ENCODE results near the gene PHOSPHO2.
A peak's percentile ranks its signal among the peaks of the same experiment; 100 is the strongest.

The PHOSPHO2 gene

DNA sequence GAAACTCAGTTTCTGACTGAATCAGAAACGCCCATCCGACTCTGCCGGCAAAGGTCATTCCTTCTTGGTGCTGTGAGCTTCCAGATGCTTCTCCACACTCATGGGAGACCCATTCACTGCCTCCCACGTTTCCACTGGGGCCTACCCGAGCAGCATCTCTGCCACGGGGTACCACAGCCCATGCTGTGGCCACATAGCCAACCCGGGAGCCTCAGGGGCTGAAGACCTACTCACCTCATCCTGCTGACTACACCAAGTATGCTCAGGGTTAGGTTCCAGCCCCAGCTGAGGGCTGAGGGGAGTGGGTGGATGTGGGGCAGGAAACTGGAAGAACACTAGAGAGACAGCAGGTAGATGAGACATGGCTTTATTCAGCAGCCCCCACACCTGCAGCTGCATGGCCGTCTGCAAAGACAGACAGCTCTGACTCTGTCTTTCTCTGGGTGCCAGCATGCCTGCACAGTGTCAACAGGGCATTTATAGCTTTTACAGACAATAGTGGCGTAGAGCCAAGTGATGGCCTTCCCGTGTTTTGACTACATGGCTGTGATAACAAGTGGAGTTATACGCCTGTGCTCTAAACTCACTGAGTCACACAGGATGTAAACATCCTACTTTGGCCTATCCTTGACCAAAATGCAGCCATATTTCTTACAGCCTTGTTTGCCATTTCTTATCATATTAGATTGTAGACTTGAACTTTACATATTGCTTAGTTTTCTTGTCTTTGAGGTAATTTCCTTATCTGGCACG is 22.8 kb downstream of the PHOSPHO2 start:
- DNase-seq (ENCODE audit: low spot score) = no peak

DNA sequence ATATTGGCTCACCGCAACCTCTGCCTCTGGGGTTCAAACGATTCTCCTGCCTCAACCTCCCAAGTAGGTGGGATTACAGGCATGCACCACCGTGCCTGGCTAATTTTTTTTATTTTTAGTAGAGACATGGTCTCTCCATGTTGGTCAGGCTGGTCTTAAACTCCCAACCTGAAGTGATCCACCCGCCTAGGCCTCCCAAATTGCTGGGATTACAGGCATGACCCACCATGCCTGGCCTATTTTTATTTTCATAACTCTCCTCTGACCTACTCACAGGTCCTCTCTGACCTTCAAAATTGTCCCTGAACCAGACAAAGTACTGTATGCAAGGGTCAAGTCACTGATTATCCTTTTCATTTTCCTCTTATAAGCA is 23.4 kb downstream of the PHOSPHO2 start:
- DNase-seq (ENCODE audit: low spot score) = no peak

DNA sequence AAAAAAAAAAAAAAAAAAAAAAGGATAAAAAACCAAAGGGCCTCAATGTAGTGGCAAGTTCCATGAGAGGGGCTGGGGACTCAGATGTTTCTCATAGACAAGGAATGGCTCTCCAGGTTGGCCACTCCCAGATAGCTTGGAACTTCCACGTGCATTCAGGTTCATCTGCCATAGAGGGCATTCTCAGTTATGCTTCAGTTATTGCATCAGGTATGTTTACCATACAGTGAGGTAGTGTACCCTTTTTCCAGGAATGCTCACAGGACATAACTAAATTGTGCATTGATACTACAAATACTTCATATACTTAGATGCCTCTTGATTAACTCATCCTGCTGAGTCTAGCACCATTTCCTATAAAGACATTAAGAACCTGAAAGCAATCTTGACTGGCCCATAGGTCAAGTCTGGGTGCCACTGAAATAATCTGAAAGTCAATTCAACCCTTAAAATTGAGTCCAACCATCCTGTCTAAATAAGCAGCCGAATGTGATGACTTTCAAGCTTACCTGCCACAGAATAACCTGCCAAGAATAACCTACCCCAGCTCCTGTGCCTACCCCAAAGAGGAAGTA is 24.7 kb downstream of the PHOSPHO2 start:
- DNase-seq (ENCODE audit: low spot score) = no peak

DNA sequence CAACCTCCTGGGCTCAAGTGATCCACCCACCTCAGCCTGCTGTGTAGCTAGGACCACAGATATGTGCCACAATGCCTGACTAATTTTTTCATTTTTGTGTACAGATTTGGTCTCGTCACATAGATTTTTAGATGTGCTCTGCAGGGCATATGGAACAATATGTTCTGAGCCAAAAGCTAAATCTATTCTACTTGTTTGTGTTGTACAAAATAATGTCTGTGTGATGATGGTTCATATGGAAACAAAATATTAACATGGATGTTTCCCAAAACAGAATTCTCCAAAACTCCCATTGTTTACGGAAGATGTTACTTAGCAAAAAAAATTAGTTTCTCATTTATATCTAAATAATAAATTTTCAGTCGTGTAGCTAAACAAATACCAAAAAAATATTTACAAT is 26.7 kb downstream of the PHOSPHO2 start:
- no peak for DNase-seq (ENCODE audit: low spot score)

DNA sequence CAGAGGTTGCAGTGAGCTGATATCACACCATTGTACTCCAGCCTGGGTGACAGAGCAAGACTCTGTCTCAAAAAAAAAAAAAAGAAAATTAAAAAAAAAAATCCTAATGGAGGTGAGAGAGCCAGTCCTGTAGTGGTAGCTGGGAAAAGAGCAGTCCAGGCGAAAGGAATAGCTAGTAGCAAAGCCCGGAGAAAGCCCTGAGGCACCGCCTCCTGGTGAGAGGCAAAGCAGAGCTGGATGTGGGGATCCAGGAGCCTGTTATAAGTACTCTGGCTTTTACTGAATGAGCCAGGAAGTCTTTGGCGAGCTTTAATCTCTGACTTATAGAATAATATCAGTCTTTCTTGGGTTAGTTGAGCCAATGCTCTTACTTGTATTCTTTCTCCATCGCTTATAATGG is 32.8 kb downstream of the PHOSPHO2 start:
- no peak for DNase-seq (ENCODE audit: low spot score)

DNA sequence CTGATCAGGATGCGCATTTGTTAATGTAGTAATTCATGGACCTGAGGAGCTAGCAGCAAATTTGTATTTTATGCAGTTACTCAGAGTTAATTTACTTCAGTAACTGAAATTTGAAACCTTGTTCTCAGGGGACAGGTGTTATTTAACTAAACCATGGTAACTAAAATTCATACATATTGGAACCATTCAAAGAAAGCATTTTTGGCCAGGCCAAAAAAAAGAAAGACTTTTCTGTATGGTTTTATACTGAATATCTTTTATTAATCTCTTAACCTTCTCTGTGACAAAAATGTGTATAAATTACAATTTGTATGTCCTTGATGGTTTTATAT is 35.0 kb downstream of the PHOSPHO2 start:
- no peak for DNase-seq (ENCODE audit: low spot score)

DNA sequence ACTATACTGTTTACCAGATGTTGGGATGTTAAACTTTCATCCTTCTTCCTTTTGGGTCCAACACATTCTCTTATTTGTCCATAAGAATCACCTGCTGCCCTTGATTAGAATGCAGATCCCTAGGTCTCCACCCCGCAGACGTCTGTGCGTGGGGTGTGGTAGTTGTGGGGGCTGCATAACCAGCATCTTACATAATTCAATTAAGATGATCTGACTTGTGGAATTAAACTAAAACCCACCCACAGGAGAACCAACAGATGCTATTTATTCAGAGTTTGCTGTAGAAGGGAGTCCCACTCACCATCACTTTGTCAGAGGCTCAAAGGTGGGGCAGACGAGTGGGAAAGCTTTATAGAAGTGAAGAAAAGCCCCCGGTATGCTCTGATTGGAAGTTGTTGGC is 37.8 kb downstream of the PHOSPHO2 start:
- no peak for DNase-seq (ENCODE audit: low spot score)

DNA sequence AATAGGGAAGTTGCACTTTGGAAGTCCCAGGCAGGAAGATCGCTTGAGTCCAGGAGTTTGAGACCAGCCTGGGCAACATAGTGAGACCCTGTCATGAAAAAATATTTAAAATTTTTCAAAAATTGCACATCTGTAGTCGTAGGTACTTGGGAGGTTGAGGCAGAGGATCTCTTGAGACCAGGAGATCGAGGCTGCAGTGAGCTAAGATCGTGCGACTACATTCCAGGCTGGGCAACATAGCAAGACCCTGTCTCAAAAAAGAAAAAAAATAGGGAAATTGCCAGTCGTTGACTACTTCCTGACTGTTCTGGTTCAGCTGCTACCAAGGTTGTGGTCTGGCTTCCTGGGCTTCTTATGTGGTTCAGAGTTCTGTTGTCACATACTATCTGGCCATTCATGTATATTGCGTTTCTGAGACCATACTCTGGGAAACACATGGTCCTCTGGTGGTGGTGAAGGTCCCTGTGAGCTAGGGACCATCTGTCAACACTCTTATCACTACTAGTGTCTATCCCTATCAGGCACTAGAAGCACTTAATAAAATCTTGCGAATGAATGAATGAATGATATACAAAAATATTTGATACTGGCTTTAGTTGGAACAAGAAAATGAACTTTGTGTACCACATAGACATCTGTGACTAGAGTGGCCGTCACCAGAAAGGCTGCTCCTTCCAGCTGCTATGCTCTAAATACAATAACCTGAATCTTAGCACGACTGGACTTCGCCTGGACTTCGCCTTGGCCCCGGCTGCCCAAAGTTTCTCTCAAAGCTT is 38.5 kb downstream of the PHOSPHO2 start:
- peak; percentile 5 for DNase-seq (ENCODE audit: low spot score)

DNA sequence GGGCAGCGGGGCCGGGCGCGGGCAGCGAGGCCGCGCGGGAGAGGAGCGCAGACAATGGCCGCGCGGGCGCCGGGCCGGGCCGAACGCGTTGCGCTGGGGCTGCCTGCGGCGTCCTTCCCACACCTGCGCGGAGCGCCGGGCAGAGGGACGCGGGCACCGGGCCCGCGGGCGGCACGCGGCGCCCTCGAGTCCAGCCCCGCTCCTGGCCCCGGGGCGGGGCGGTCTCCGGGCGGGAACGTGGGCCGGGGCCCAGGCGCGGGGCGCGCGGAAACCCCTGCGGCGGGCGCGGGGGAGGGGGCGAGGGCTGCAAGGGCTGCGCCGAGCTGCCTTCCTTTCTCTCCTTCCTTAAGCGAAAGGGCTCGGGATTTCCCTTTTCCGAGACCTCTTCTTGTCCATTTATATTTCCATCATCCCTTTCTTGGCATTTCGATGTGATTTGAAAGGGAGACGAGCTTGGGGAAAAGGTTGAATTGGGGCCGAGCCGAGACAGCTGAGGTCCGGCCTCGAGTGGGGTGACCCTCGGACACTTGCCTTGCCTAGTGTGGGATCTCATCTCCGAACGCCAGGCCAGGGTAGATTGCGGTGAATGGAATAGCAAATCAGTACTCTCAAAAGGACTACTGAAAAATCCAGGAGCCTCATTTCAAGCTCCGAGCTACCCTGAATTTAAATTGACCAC is 40.0 kb downstream of the PHOSPHO2 start:
- DNase-seq (ENCODE audit: low spot score) = no peak

DNA sequence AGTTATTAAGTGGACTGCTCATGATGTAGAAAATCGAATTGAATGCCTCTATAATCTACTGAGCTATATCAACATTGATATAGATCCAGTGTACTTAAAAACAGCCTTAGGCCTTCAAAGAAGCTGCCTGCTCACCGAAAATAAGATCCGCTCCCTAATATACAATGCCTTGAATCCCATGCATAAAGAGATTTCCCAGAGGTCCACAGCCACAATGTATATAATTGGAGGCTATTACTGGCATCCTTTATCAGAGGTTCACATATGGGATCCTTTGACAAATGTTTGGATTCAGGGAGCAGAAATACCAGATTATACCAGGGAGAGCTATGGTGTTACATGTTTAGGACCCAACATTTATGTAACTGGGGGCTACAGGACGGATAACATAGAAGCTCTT is 41.4 kb downstream of the PHOSPHO2 start:
- no peak for DNase-seq (ENCODE audit: low spot score)

DNA sequence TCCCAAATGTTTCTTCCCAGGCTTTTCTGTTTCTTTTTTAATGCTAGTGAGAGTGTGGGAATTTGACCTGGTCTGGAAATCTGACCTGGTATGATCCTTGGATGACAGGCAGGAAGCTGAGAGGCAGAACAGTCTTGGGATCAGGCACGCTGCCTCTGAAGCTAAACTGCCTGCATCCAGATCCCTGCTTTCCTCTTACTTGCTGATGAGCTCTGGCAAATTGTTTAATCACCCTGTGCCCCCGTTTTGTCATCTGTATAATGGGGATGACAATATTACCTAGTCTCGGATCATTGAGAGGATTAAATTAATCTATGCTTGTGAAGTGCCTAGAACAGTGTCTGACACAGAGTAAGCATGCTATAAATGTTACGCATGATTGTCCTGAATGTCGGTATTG is 42.6 kb downstream of the PHOSPHO2 start:
- no peak for DNase-seq (ENCODE audit: low spot score)

DNA sequence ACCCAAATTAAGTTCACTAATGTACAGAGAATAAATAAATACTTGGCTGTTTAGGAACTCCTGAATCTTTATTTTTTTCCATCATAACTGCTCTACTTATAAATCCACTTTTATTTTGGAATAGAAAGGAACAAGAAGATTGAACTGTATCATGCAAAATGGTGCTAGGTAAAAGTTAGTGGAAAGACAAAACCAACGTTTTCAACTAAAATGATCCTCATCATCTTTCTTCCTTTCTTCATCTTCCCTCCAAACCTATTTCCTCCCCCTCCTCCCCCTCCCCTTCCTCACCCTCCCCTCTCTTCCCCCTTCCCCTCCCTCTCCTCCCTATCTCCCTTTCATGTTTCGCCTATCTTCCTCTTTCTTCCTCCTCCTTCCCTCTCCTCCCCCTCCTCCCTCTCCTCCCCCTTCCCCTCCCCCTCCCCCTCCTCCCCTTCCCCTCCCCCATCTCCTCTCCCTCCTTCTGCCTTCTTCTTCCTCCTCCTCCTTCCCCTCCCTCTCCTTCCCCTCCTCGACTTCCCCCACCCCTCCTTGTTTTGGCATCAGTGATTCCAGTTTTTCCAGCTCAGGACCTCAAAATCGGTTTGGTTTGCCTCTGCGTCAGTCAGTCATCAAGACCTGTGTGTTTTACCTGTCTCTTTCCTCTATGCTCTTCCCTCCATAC is 44.4 kb downstream of the PHOSPHO2 start:
- DNase-seq (ENCODE audit: low spot score) = no peak

DNA sequence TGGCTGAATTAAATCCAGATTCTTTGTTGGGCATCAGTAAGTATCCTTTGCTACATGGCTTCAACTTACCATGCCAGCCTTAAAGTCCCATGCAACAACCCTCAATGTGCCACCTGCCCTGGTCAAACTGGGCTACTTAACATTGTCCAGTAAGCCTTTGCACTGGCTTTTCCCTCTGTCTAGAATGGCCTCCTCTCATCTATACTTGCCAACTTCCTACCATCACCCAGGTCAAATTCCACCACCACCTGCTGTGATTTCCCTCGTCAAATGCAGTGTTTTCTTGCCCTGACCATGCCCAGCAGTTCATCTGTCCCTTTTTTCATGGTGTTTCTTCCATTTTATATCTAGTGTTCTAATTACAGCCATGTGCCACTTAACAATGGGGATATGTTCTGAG is 45.1 kb downstream of the PHOSPHO2 start:
- no peak for DNase-seq (ENCODE audit: low spot score)

DNA sequence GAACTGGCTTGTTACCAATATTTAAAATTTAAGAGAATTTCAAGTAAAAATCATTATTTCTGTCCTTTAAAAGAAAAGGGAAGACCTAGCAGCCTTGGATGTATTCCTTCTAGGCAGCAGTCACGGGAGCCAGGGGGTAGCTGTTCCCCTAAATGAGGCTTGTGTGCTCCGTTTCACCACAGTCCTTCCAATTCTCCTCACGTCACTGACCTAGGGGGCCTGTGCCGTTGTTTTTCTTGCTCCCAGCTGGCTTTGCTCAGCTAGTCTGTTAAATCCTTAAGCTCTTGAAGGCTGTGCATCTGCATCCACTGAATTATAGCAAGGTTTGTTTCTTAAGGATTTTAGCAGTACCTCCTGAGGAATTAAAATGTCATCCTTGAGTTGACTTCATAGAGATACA is 49.3 kb downstream of the PHOSPHO2 start:
- DNase-seq (ENCODE audit: low spot score) = no peak

DNA sequence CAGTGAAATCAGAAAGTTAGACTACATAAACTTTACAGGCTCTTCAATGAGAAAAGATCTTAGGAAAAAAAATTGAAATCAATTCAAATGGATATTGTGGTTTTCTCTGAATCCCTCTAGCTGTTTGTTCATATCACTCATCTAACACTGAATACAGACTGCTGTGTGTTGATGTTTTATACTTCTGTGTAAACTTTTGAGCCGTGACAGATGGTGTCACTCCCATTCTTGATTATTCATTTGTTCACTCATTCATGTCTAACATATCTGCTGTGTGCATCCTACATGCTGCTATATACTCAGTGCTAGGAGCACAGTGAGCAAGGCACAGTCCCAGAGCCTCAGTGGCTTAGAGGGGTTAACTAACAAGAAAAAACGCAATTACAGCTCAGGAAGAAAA is 52.0 kb downstream of the PHOSPHO2 start:
- DNase-seq (ENCODE audit: low spot score) = no peak

DNA sequence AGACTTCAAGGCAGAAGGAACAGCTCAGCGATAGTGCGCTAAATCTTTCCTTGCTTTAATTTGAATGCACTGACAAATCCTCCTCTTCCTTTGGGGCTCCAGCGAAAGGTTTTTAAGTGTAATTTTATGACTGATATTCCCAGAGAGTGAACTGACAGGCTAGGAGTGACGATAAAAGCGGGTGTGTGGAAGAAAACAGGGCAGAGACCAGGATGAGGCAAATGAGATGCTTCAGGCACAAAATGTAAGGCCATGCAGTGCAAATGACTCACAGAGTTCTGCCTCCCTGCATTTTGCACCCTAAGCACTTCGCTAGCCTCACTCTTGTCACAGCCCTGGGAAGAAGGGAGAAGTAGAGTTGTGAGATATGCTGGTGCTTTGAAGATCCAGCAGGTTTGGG is 54.0 kb downstream of the PHOSPHO2 start:
- DNase-seq (ENCODE audit: low spot score) = no peak

Data from activated CD4-positive, alpha-beta T cell treated with anti-CD3 and anti-CD28 coated beads, Interleukin-2, Interleukin-4, amounts not matched to agents 100 ng/mL and 50 ng/mL, durations not matched to agents 16 hours and 8 hours (primary cell).